Measurements from ENCODE around the gene RNASE4.

The RNASE4 gene

DNA sequence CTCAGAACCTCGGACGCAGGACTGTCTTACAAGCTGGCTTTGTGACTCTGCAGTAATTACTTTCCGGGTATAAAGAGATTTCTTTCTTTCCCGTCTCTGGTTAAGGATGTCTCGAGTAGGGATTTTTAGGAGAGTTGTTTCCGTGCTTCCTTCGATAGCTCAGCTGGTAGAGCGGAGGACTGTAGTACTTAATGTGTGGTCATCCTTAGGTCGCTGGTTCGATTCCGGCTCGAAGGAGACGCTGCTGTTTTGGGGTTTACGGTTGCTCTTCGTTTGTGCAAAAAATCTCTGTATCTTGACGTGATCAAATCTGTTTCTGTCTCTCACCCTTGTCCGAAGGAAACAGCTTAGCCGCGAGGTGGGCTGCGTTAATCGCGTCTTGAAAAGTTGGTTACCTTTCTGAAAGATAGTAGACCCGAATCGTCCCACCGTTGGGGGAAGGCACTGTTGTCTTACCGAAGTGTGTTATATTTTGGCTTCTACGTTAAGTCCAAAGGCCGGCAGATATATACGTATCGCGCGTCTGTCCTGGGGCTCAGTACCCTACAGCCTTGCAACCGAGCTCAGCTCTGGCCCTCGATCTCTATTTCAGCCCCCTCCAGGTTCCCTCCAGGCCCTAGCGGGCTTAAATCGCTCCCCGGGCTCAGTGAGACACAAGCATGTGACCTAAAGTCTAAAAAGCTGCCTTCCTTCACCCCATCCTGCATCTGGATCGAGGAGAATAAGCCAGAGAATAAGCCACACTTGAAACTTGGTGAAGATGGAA lies 1.1 kb upstream of the RNASE4 start:
- FAIRE-seq (no peak), DNase-seq (ENCODE audit: insufficient read length, low spot score) (no peak)
- TF ChIP-seq, protein P1, sequence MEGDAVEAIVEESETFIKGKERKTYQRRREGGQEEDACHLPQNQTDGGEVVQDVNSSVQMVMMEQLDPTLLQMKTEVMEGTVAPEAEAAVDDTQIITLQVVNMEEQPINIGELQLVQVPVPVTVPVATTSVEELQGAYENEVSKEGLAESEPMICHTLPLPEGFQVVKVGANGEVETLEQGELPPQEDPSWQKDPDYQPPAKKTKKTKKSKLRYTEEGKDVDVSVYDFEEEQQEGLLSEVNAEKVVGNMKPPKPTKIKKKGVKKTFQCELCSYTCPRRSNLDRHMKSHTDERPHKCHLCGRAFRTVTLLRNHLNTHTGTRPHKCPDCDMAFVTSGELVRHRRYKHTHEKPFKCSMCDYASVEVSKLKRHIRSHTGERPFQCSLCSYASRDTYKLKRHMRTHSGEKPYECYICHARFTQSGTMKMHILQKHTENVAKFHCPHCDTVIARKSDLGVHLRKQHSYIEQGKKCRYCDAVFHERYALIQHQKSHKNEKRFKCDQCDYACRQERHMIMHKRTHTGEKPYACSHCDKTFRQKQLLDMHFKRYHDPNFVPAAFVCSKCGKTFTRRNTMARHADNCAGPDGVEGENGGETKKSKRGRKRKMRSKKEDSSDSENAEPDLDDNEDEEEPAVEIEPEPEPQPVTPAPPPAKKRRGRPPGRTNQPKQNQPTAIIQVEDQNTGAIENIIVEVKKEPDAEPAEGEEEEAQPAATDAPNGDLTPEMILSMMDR (IDR thresholded peaks at IDR 0.05; ENCODE audit: insufficient read depth, missing control alignments), result no peak

DNA sequence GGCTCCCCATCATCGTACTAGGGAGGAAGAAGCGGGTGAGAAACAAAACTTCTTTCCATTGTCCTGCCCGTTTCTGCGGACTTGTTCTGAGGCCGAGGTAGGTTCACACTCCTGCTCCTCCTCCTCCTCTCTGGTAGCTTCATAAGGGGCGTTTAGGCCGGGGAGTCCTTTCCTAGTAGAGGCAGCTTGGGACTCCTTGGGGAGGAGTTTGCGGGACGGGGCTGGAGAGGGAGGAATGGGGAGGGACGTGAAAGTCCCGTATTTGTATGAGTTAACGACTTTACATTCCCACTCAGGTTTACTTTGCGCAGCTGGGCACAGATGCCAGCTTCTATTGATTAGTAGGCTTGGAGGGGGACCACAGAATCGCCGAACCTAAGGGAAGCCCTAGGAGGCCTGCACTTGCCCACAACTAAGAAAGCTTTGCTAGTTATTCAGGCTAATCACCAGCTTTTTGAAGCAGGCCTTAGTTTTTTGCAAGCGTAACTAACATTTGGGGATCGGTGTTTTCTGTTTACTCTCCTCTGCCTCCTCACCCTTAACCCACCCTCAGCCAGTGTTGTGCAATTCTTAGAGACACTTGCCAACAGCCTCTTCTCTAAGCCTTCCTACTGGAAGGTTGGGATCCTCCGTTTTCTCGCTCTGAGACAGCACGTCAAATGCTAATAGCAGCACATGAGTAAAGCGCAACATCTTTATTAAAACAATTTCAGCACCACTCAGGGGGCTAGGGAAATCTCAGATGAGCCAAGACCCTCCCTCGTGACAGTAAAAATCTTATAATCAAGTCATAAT lies 499 bp downstream of the RNASE4 start:
- TF ChIP-seq, protein P1 (IDR thresholded peaks at IDR 0.05; ENCODE audit: insufficient read depth, missing control alignments), result no peak
- FAIRE-seq (no peak), DNase-seq (ENCODE audit: insufficient read length, low spot score) (no peak)

DNA sequence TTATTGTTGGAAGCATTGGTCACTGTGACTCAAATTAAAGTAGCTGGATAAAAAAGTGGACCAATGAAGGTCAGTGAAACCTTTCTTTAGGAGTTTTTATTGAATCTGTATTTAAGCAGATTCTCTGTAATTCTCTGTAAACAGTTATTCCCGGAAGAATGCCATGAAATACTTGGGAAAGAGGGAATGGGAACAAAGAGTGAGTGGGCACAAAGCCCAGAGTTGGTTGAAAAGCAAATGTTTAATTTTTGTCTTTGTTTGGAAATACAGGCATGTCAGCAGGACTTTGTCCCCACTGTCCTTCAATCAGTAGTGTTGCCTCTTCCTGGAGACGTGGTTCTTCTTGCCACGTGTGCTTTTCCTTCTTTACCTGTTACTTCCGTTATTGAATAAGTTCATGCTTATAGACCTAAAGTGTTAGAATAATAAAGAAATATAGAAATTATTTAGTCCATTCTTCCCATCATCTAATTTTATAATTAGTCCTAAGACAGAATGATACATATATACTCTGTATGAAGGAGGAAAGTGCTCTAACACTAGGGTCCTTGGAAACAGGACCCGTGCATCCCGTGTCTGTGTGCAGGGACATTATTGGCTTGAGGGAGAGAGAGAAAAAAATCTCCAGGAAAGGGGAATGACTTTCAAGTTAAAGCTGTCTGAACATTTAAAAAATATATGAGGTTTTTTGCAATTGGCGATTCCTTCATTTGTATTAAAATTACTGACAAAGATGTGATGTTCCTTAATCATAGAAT lies 2.2 kb downstream of the RNASE4 start:
- TF ChIP-seq, protein P1 (IDR thresholded peaks at IDR 0.05; ENCODE audit: insufficient read depth, missing control alignments), result no peak
- FAIRE-seq (no peak), DNase-seq (ENCODE audit: insufficient read length, low spot score) (no peak)

DNA sequence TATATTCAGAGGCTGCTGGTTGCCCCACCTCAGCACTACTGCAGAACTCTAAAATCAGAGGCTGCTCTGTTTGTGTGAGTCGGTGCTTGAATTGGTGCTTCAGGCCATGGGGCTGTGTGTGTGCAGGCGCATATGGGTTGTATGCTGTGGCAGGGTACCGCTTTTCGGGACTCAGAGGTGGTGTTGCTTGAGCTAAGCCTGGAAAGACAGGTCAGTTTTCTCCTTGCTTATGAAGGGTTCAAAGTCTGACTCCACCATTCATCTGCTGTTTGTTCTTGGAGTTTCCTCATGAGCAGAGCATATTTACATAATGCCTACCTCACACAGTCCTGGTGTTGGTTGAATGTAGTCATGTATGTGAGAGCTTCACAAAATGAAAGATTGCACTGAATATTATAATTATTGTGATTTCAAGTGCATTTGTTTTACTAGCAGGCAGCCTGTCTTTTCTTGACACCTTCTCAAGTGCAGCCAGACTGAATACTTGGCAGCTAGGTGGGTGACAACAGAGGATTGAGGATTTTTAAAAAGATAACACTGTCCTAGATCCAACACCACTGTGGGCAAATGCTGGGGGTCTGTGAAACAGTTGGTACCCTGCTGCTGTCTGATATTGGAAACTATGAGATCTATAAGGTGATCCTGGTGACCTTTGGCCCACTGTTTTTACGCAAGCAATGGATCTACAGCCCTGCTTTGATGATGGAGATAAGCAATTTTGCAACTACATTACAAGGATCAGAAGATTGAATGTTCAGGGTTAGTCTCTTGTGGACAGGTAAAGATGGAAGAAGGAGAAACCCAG lies 3.2 kb downstream of the RNASE4 start:
- DNase-seq (ENCODE audit: insufficient read length, low spot score), result no peak
- FAIRE-seq, result no peak
- TF ChIP-seq, protein P1 (IDR thresholded peaks at IDR 0.05; ENCODE audit: insufficient read depth, missing control alignments), result no peak

DNA sequence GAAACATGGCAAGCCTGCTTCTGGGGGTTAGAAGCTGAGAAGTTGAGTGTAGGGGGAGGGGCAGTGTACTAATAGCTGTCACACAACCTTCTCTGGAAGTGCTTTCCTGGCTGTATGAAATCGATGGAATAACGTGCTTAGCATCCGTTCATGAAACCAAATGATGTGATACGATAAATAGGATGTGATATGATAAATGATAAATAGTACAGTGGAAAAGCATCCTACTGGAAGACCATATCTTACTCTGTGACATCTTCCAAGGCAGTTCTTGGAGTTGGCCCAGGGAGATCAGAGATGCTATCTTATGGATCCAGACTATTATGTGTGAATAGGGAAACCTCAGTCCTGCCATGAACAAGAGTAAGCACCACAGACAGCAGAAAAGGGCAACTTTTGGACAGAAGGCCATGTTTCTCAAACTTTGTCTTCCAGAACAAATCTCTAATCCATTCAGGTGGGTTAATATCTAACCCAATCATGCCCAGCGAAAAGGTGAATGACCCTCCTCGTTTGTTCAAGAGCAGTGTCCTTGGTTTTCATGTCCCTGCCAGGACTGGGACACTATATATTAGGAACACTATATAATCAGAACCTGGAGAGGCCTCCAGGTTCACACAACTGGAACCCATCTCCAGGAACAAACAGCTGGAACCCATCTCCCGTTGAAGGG lies 3.9 kb downstream of the RNASE4 start, which contains the start of gene ANG:
Gene ANG (plus strand): TSS at position 598 of the 673 bp plus-strand sequence. CDS start 4,801 bp downstream, outside the sequence.
- FAIRE-seq (no peak), DNase-seq (ENCODE audit: insufficient read length, low spot score) (no peak)
- TF ChIP-seq, protein P1 (IDR thresholded peaks at IDR 0.05; ENCODE audit: insufficient read depth, missing control alignments), result no peak
